Measurements from ENCODE around the gene BAIAP2L2. TPM values are rescaled to one million over a fixed set of nuclear protein-coding genes. Genes with fewer than 3 reads are reported as not detected.
"Not testable (repeated sequence)": the region's sequence is repeated elsewhere in the genome, so short reads cannot be mapped to it uniquely, and the experiment has no call there.

BAIAP2L2 gene
- total RNA-seq, 1 donor from 2014 or later, result 0.64 TPM

DNA sequence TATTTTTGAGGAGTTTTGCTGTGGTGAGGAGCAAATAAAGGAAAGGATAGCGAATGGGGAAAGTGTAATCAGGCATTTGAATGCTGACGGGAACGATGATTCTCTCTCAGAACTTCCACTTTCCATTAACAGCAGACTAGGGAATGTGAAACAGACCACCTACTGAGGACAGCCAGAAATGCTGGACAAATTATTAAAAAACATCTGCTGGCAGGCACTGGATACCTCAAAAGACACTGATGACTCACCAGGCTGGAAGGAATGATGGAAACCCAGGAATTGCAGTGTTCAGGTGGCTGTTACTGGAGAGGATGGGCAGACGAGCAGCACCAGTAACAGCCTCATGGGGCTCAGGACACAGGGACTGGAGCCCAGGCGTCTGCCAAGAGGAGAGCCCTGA is 37.8 kb upstream of the BAIAP2L2 start:
- H3K27ac Mint-ChIP-seq, result no peak overlapping the region
- H3K27me3 Mint-ChIP-seq, result no peaks in the 10 kb centered on the region
- ATAC-seq (ENCODE audit: low read depth), result no peak
- H3K36me3 Mint-ChIP-seq (ENCODE audit: low read depth), result peaks cover 14% of the 10 kb centered on the region
- H3K4me3 Mint-ChIP-seq, result no peak overlapping the region
- intact Hi-C loops (cut with micrococcal nuclease), result no loop called here
- POLR2A ChIA-PET, result no interaction called here
- H3K9me3 Mint-ChIP-seq, result no peaks in the 10 kb centered on the region
- TF ChIP-seq, protein P1, sequence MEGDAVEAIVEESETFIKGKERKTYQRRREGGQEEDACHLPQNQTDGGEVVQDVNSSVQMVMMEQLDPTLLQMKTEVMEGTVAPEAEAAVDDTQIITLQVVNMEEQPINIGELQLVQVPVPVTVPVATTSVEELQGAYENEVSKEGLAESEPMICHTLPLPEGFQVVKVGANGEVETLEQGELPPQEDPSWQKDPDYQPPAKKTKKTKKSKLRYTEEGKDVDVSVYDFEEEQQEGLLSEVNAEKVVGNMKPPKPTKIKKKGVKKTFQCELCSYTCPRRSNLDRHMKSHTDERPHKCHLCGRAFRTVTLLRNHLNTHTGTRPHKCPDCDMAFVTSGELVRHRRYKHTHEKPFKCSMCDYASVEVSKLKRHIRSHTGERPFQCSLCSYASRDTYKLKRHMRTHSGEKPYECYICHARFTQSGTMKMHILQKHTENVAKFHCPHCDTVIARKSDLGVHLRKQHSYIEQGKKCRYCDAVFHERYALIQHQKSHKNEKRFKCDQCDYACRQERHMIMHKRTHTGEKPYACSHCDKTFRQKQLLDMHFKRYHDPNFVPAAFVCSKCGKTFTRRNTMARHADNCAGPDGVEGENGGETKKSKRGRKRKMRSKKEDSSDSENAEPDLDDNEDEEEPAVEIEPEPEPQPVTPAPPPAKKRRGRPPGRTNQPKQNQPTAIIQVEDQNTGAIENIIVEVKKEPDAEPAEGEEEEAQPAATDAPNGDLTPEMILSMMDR (IDR thresholded peaks at IDR 0.05), result no peak
- CTCF ChIA-PET, result no interaction called here
- H3K4me1 Mint-ChIP-seq, result peaks cover 19% of the 10 kb centered on the region
- no peak for DNase-seq

DNA sequence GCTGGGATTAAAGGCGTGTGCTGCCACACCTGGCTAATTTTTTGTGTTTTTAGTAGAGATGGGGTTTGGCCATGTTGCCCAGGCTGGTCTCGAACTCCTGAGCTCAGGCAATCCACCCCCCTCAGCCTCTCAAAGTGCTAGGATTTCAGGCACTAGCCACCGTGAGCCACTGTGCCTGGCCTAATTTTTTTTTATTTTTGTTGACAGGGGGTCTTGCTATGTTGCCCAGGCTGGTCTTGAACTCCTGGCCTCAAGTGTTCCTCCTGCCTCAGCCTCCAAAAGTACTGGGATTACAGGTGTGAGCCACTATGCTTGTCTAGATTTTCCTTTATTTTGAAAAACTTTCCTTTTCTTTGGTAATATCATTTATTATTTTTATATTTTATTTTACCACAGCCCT is 35.7 kb upstream of the BAIAP2L2 start:
- H3K9me3 Mint-ChIP-seq; ATAC-seq (ENCODE audit: low read depth); CTCF ChIA-PET; DNase-seq; intact Hi-C loops (cut with micrococcal nuclease); H3K27me3 Mint-ChIP-seq; H3K27ac Mint-ChIP-seq; H3K4me3 Mint-ChIP-seq: not testable (repeated sequence)
- POLR2A ChIA-PET, result interaction anchor here (0.7 kb wide), 1 partner anchor 10 kb away, joined by 4 read pairs; no protein-coding TSS in a partner anchor
- Mint-ChIP-seq H3K4me1 (peaks cover 19% of the 10 kb centered on the region), H3K36me3 (ENCODE audit: low read depth) (peaks cover 28% of the 10 kb centered on the region)

DNA sequence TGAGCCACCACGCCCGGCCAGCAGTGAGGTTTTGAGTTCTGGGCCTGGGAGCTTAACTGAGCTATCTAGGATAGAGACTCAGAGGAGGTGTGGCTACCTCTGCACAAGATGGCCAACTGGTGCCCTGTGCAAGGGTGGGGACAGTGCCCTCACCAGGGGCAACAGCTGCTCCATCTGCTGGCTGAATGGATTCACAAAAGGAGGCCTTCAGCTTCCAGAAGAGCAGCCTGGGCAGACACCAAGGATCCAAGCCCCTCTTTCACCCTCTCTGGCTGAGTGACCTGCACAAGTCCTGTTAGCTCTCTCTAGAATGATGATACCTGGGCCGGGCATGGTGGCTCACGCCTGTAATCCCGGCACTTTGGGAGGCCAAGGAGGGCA is 33.5 kb upstream of the BAIAP2L2 start:
- Mint-ChIP-seq H3K36me3 (ENCODE audit: low read depth) (peaks cover 39% of the 10 kb centered on the region), H3K4me3 (no peak overlapping the region), H3K27me3 (no peaks in the 10 kb centered on the region), H3K27ac (no peak overlapping the region), H3K9me3 (no peaks in the 10 kb centered on the region), H3K4me1 (peaks cover 9% of the 10 kb centered on the region)
- TF ChIP-seq, protein P1 (IDR thresholded peaks at IDR 0.05), result no peak
- no peak for ATAC-seq (ENCODE audit: low read depth)
- ChIA-PET POLR2A (no interaction called here), CTCF (no interaction called here)
- DNase-seq, result no peak
- intact Hi-C loops (cut with micrococcal nuclease), result no loop called here

DNA sequence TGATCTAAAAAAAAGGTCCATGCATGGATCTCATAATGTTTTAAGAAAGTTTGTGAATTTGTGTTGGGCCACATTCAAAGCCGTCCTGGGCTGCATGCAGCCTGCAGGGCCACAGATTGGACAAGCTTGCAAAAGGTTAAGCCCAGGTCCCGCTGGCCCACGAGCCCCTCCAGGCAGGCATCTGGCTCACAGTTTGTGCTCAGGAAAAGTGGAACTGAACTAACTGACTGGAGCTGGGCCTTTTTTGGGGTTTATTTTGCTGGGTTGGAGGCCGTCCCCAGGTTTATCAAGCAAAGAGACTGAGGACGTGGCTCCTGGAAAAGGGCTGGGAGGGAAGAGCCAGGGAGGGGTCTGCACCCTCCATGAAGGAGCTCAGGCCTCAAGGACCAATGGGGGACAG is 32.1 kb upstream of the BAIAP2L2 start:
- Mint-ChIP-seq H3K27ac (no peak overlapping the region), H3K4me1 (peaks cover under 1% of the 10 kb centered on the region), H3K9me3 (no peaks in the 10 kb centered on the region), H3K4me3 (no peak overlapping the region), H3K27me3 (no peaks in the 10 kb centered on the region), H3K36me3 (ENCODE audit: low read depth) (peaks cover 50% of the 10 kb centered on the region)
- ATAC-seq (ENCODE audit: low read depth) (no peak), DNase-seq (no peak)
- TF ChIP-seq, protein P1 (IDR thresholded peaks at IDR 0.05), result no peak
- CTCF ChIA-PET, result no interaction called here
- intact Hi-C loops (cut with micrococcal nuclease), result no loop called here
- POLR2A ChIA-PET, result no interaction called here

DNA sequence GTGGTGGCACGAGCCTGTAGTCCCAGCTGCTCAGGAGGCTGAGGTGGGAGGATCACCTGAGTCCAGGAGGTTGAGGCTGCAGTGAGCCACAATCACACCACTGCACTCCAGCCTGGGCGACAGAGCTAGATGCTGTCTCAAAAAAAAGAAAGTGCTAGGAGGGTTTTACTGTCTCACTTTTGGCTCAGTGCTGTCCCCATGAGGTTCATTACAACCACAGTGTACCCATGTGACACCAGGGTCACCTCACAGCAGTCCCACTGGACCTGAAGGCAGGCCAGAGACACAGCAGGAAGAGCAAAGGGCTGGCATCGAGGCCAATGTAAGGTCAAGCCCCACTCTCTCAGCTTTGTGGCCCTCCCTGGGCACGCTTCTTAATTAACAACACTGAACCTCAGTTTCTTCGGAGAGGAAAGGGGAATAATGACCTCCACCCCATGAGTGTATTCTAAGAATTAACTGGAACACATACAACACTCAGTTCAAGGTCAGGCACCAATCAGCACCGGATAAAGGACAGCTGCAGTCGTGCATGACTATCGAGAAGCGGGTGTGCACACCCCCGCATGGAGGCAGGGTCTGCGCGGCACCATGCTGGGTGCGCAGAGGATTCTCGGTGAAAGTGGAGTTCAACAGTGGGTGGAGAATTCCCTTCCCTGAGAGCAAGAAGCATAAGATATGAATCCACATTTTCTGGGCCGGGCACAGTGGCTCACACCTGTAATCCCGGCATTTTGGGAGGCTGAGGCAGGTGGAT is 30.9 kb upstream of the BAIAP2L2 start:
- Mint-ChIP-seq H3K4me1 (no peaks in the 10 kb centered on the region), H3K9me3 (no peaks in the 10 kb centered on the region), H3K27ac (no peak overlapping the region), H3K4me3 (no peak overlapping the region), H3K27me3 (no peaks in the 10 kb centered on the region), H3K36me3 (ENCODE audit: low read depth) (peaks cover 52% of the 10 kb centered on the region)
- ChIA-PET CTCF (no interaction called here), POLR2A (no interaction called here)
- TF ChIP-seq, protein P1 (IDR thresholded peaks at IDR 0.05), result no peak
- intact Hi-C loops (cut with micrococcal nuclease), result no loop called here
- ATAC-seq (ENCODE audit: low read depth) (no peak), DNase-seq (no peak)

DNA sequence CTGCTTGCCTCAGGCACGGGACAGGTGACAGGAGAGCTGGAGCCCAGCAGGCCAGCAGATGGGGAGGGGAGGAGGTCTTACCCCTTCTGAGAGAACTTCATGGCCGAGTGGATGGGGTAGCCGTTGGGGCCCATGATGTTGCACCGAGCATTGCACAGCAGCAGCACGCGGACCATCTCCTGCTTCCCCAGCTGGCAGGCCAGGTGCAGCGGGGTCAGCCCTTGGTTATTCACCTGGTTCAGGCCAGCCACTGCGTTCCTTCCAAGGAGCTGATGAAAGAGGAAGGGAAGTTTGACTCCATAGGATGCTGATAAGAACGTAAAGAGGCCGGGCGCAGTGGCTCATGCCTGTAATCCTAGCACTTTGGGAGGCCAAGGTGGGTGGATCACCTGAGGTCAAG is 29.4 kb upstream of the BAIAP2L2 start:
- ATAC-seq (ENCODE audit: low read depth) (no peak), DNase-seq (no peak)
- CTCF ChIA-PET, result no interaction called here
- no peak overlapping the region for H3K27ac Mint-ChIP-seq
- no peaks in the 10 kb centered on the region for H3K4me1 Mint-ChIP-seq
- no peaks in the 10 kb centered on the region for H3K27me3 Mint-ChIP-seq
- H3K9me3 Mint-ChIP-seq, result no peaks in the 10 kb centered on the region
- H3K4me3 Mint-ChIP-seq, result no peak overlapping the region
- intact Hi-C loops (cut with micrococcal nuclease), result no loop called here
- TF ChIP-seq, protein P1 (IDR thresholded peaks at IDR 0.05), result no peak
- peaks cover 59% of the 10 kb centered on the region for H3K36me3 Mint-ChIP-seq (ENCODE audit: low read depth)
- POLR2A ChIA-PET, result no interaction called here
